HCT116 (cell line): Measurements from ENCODE around the gene CGGBP1.
"Not testable (repeated sequence)": the region's sequence is repeated elsewhere in the genome, so short reads cannot be mapped to it uniquely, and the experiment has no call there.

Experiments
- SRF ChIP-seq: IDR thresholded peaks from 2 replicates; pipeline ENCODE4 v1.6.1; 2012; ENCODE audit warnings: low read depth
- ZNF274 ChIP-seq: fragments of 200-500 bp; sonication (Bioruptor generic); IDR thresholded peaks from 2 replicates; pipeline ENCODE4 v1.6.1; 2014; ENCODE audit warnings: mild to moderate bottlenecking, low read depth, low read length, inconsistent platforms
- TF ChIP-seq, protein P1 (sequence below), 3 experiments: fragments of 200-600 bp in 1 of 3; sonication (generic) in 1 of 3; IDR thresholded peaks in 2 of 3; conservative IDR thresholded peaks in 1 of 3; 2 replicates each; pipeline ENCODE4 v1.5.1; 2012 to 2017; ENCODE audit warnings: low read depth in 2 of 3, low read length in 2 of 3, antibody characterized with exemption in 1 of 3, borderline replicate concordance in 1 of 3, control low read depth in 1 of 3, mild to moderate bottlenecking in 1 of 3, mixed read lengths in 1 of 3, mixed run types in 1 of 3, moderate library complexity in 1 of 3; ENCODE audit not compliant: insufficient read depth in 1 of 3

DNA sequence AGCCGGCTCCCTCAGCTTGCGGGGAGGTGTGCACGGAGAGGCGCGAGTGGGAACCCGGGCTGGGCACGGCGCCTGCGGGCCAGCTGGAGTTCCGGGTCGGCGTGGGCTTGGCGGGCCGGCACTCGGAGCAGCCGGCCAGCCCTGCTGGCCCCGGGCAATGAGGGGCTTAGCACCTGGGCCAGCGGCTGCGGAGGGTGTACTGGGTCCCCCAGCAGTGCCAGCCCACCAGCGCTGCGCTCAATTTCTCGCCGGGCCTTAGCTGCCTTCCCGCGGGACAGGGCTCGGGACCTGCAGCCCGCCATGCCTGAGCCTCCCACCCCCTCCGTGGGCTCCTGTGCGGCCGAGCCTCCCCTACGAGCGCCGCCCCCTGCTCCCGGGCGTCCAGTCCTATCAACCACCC lies 43.1 kb downstream of the CGGBP1 start:
- TF ChIP-seq, protein P1, sequence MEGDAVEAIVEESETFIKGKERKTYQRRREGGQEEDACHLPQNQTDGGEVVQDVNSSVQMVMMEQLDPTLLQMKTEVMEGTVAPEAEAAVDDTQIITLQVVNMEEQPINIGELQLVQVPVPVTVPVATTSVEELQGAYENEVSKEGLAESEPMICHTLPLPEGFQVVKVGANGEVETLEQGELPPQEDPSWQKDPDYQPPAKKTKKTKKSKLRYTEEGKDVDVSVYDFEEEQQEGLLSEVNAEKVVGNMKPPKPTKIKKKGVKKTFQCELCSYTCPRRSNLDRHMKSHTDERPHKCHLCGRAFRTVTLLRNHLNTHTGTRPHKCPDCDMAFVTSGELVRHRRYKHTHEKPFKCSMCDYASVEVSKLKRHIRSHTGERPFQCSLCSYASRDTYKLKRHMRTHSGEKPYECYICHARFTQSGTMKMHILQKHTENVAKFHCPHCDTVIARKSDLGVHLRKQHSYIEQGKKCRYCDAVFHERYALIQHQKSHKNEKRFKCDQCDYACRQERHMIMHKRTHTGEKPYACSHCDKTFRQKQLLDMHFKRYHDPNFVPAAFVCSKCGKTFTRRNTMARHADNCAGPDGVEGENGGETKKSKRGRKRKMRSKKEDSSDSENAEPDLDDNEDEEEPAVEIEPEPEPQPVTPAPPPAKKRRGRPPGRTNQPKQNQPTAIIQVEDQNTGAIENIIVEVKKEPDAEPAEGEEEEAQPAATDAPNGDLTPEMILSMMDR (IDR thresholded peaks at IDR 0.05 in 2 of 3, conservative IDR thresholded peaks at IDR 0.05 in 1 of 3; ENCODE audit: borderline replicate concordance in 1 of 3, insufficient read depth in 1 of 3, low read depth in 2 of 3, low read length in 2 of 3) = not testable (repeated sequence)
- not testable (repeated sequence) for TF ChIP-seq SRF, ZNF274
